Neural progenitor cell (in vitro differentiated cells): ENCODE data around the gene PPP2R3A.

Experiments
- EZH2phosphoT487 ChIP-seq: fragments of 200-600 bp; sonication (generic); IDR thresholded peaks from 2 replicates; pipeline ENCODE4 v1.6.1; 2017; ENCODE audit warnings: antibody characterized with exemption
- TF ChIP-seq, protein P1 (sequence below): fragments of 200-600 bp; sonication (generic); IDR thresholded peaks from 2 replicates; pipeline ENCODE4 v1.5.1; 2017; ENCODE audit warnings: antibody characterized with exemption, mild to moderate bottlenecking

GRCh38 chr3:136008221-136008620, 42.7 kb downstream of the PPP2R3A start:
- TF ChIP-seq, protein P1, sequence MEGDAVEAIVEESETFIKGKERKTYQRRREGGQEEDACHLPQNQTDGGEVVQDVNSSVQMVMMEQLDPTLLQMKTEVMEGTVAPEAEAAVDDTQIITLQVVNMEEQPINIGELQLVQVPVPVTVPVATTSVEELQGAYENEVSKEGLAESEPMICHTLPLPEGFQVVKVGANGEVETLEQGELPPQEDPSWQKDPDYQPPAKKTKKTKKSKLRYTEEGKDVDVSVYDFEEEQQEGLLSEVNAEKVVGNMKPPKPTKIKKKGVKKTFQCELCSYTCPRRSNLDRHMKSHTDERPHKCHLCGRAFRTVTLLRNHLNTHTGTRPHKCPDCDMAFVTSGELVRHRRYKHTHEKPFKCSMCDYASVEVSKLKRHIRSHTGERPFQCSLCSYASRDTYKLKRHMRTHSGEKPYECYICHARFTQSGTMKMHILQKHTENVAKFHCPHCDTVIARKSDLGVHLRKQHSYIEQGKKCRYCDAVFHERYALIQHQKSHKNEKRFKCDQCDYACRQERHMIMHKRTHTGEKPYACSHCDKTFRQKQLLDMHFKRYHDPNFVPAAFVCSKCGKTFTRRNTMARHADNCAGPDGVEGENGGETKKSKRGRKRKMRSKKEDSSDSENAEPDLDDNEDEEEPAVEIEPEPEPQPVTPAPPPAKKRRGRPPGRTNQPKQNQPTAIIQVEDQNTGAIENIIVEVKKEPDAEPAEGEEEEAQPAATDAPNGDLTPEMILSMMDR, result no peak
- no peak for TF ChIP-seq EZH2phosphoT487
